ENCODE measurements around the gene ZNF672. TPM values are rescaled to one million over a fixed set of nuclear protein-coding genes. Genes with fewer than 3 reads are reported as not detected.

Gene ZNF672
- total RNA-seq, 1 donor = 15.2 TPM

- DNase-seq (ENCODE audit: insufficient read length, low spot score, missing footprints) = peak; percentile 95
- peaks cover 26% of the 10 kb centered on the region for H3K79me2 ChIP-seq (ENCODE audit: insufficient read depth, low read length)
- H3K4me1 ChIP-seq (ENCODE audit: insufficient read depth, low read length) = peaks cover 34% of the 10 kb centered on the region
- peak overlapping the region; percentile 91 for H3K4me2 ChIP-seq (ENCODE audit: insufficient read depth, low read length)
- H3K9me3 ChIP-seq (ENCODE audit: low read depth, low read length) = no peaks in the 10 kb centered on the region
- no peak for TF ChIP-seq CTCF (IDR thresholded peaks at IDR 0.05; ENCODE audit: extremely low read depth, low read depth, low read length)
- peak overlapping the region; percentile 92 for H3K4me3 ChIP-seq (ENCODE audit: insufficient read depth, low read length)
- no peaks in the 10 kb centered on the region for H4K20me1 ChIP-seq (ENCODE audit: insufficient read depth, low read length)
- H3K36me3 ChIP-seq (ENCODE audit: insufficient read depth, low read length) = no peaks in the 10 kb centered on the region
- peaks cover 2% of the 10 kb centered on the region for H3K27me3 ChIP-seq (ENCODE audit: insufficient read depth, low read length)
- H3K27ac ChIP-seq (ENCODE audit: low read depth, low read length) = peak overlapping the region; percentile 99
- H2AFZ ChIP-seq (ENCODE audit: low read length) = peak overlapping the region; percentile 89
Measured at GRCh38 chr1:248838357-248839167, 538 bp downstream of the ZNF672 start.

GRCh38 chr1:248839168-248839555, 1.1 kb downstream of the ZNF672 start:
- peaks cover 30% of the 10 kb centered on the region for H3K79me2 ChIP-seq (ENCODE audit: insufficient read depth, low read length)
- no peaks in the 10 kb centered on the region for H3K9me3 ChIP-seq (ENCODE audit: low read depth, low read length)
- H3K27ac ChIP-seq (ENCODE audit: low read depth, low read length) = peak overlapping the region; percentile 99
- no peak for DNase-seq (ENCODE audit: insufficient read length, low spot score, missing footprints)
- H4K20me1 ChIP-seq (ENCODE audit: insufficient read depth, low read length) = no peaks in the 10 kb centered on the region
- H2AFZ ChIP-seq (ENCODE audit: low read length) = peak overlapping the region; percentile 89
- H3K27me3 ChIP-seq (ENCODE audit: insufficient read depth, low read length) = peaks cover 2% of the 10 kb centered on the region
- H3K4me3 ChIP-seq (ENCODE audit: insufficient read depth, low read length) = peak overlapping the region; percentile 92
- peak overlapping the region; percentile 91 for H3K4me2 ChIP-seq (ENCODE audit: insufficient read depth, low read length)
- peaks cover 34% of the 10 kb centered on the region for H3K4me1 ChIP-seq (ENCODE audit: insufficient read depth, low read length)
- H3K36me3 ChIP-seq (ENCODE audit: insufficient read depth, low read length) = no peaks in the 10 kb centered on the region
- no peak for TF ChIP-seq CTCF (IDR thresholded peaks at IDR 0.05; ENCODE audit: extremely low read depth, low read depth, low read length)

GRCh38 chr1:248840946-248841345, 2.9 kb downstream of the ZNF672 start:
- Histone ChIP-seq H3K79me2 (ENCODE audit: insufficient read depth, low read length) (peaks cover 40% of the 10 kb centered on the region), H3K4me2 (ENCODE audit: insufficient read depth, low read length) (peak overlapping the region; percentile 57), H3K36me3 (ENCODE audit: insufficient read depth, low read length) (peaks cover 9% of the 10 kb centered on the region), H3K9me3 (ENCODE audit: low read depth, low read length) (no peaks in the 10 kb centered on the region), H3K4me3 (ENCODE audit: insufficient read depth, low read length) (no peak overlapping the region), H2AFZ (ENCODE audit: low read length) (no peak overlapping the region), H4K20me1 (ENCODE audit: insufficient read depth, low read length) (no peaks in the 10 kb centered on the region), H3K27me3 (ENCODE audit: insufficient read depth, low read length) (no peaks in the 10 kb centered on the region), H3K4me1 (ENCODE audit: insufficient read depth, low read length) (peaks cover 37% of the 10 kb centered on the region), H3K27ac (ENCODE audit: low read depth, low read length) (peak overlapping the region; percentile 77)
- DNase-seq (ENCODE audit: insufficient read length, low spot score, missing footprints) = peak; percentile 88
- TF ChIP-seq CTCF (IDR thresholded peaks at IDR 0.05; ENCODE audit: extremely low read depth, low read depth, low read length) = no peak

- peak overlapping the region; percentile 57 for H3K4me2 ChIP-seq (ENCODE audit: insufficient read depth, low read length)
- no peak overlapping the region for H3K4me3 ChIP-seq (ENCODE audit: insufficient read depth, low read length)
- peak; percentile 79 for DNase-seq (ENCODE audit: insufficient read length, low spot score, missing footprints)
- peak overlapping the region; percentile 27 for H2AFZ ChIP-seq (ENCODE audit: low read length)
- H3K27me3 ChIP-seq (ENCODE audit: insufficient read depth, low read length) = no peaks in the 10 kb centered on the region
- H3K9me3 ChIP-seq (ENCODE audit: low read depth, low read length) = no peaks in the 10 kb centered on the region
- H4K20me1 ChIP-seq (ENCODE audit: insufficient read depth, low read length) = no peaks in the 10 kb centered on the region
- H3K79me2 ChIP-seq (ENCODE audit: insufficient read depth, low read length) = peaks cover 40% of the 10 kb centered on the region
- H3K4me1 ChIP-seq (ENCODE audit: insufficient read depth, low read length) = peaks cover 37% of the 10 kb centered on the region
- H3K36me3 ChIP-seq (ENCODE audit: insufficient read depth, low read length) = peaks cover 14% of the 10 kb centered on the region
- peak overlapping the region; percentile 77 for H3K27ac ChIP-seq (ENCODE audit: low read depth, low read length)
- TF ChIP-seq CTCF (IDR thresholded peaks at IDR 0.05; ENCODE audit: extremely low read depth, low read depth, low read length) = peak; percentile 60
Measured at GRCh38 chr1:248841702-248842395, 3.8 kb downstream of the ZNF672 start.

Measured in osteoblast (primary cell).